ENCODE results near the gene LRFN2. TPM values are rescaled to one million over a fixed set of nuclear protein-coding genes. Genes with fewer than 3 reads are reported as not detected.

LRFN2 gene
- total RNA-seq, 1 experiment from 2014 or later, result 26.6 TPM

DNA sequence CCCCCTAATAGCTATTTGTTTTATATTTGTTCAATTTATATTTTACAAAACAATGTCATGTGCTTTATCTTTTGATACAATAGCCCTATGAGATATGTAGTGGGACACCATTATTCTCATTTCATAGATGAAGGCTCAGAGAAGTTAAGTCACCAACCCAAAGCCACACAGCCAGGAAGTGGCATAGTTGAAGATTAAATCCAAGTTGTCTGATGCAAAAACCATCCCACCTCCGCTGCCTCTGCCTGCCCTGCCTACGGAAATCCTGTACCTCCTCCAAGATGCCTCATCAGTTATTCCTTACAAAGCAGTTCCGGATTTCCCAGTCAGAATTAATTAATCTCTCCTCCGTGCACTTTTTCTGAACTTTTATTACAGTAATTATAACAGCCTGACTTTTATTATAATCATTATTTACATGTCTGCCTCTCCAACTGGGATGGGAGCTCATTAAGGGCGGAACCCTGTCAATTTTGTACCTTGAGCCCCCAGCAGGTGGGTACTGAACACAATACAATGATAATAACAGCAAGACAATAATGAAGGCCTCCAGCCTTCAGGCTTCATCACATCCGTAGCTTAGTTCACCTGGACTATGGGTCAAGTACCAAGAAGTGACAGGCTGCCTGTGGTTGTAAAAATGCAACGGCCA, 54.7 kb downstream of the LRFN2 start:
- Histone ChIP-seq H3K27me3 (replicated peaks; ENCODE audit: insufficient read depth, low read depth, low read length, poor library complexity) (no peaks in the 10 kb centered on the region), H3K27ac (ENCODE audit: low read depth, low read length, poor library complexity, severe bottlenecking) (no peak overlapping the region), H3K36me3 (ENCODE audit: insufficient read depth, low read length, poor library complexity, severe bottlenecking) (no peaks in the 10 kb centered on the region), H3K9me3 (ENCODE audit: low read depth, low read length, poor library complexity, severe bottlenecking) (no peaks in the 10 kb centered on the region), H3K4me3 (ENCODE audit: low read depth, low read length, poor library complexity, severe bottlenecking) (no peak overlapping the region), H3K4me1 (ENCODE audit: insufficient read depth, low read length, poor library complexity, severe bottlenecking) (peaks cover 26% of the 10 kb centered on the region)
- DNase-seq (ENCODE audit: low spot score), result peak; percentile 25
- ChIA-PET CTCF (no interaction called here), POLR2A (ENCODE audit: low non-redundant PET) (no interaction called here)
- TF ChIP-seq, protein P1, sequence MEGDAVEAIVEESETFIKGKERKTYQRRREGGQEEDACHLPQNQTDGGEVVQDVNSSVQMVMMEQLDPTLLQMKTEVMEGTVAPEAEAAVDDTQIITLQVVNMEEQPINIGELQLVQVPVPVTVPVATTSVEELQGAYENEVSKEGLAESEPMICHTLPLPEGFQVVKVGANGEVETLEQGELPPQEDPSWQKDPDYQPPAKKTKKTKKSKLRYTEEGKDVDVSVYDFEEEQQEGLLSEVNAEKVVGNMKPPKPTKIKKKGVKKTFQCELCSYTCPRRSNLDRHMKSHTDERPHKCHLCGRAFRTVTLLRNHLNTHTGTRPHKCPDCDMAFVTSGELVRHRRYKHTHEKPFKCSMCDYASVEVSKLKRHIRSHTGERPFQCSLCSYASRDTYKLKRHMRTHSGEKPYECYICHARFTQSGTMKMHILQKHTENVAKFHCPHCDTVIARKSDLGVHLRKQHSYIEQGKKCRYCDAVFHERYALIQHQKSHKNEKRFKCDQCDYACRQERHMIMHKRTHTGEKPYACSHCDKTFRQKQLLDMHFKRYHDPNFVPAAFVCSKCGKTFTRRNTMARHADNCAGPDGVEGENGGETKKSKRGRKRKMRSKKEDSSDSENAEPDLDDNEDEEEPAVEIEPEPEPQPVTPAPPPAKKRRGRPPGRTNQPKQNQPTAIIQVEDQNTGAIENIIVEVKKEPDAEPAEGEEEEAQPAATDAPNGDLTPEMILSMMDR (conservative IDR thresholded peaks at IDR 0.05; ENCODE audit: low read depth, low read length), result no peak
- TF ChIP-seq EZH2 (IDR thresholded peaks at IDR 0.05; ENCODE audit: borderline replicate concordance, low read depth, low read length, poor library complexity, severe bottlenecking), result no peak
- intact Hi-C loops (cut with micrococcal nuclease; ENCODE audit: unreplicated experiment), result no loop called here
- BruUV-seq (replicated peaks), result no TSS peak

DNA sequence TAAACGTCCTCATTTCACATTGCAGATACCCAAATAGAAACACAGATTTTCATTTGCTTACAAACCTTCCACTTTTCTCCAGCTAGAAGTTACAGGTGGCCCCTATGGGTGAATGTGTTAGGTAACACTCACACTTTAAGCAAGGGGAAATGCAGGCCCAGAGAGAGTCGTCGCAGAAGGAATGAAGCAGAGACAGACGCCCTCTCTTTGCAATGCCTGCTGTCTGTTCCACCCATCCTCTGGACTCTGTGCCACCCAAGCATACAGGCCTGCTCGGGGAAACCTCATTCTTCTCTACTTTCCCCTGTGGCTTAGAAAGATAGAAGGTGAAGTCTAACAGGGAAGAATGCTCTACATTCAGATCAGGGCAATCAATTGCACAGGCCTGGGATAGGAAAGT, 57.2 kb downstream of the LRFN2 start:
- POLR2A ChIA-PET (ENCODE audit: low non-redundant PET), result no interaction called here

DNA sequence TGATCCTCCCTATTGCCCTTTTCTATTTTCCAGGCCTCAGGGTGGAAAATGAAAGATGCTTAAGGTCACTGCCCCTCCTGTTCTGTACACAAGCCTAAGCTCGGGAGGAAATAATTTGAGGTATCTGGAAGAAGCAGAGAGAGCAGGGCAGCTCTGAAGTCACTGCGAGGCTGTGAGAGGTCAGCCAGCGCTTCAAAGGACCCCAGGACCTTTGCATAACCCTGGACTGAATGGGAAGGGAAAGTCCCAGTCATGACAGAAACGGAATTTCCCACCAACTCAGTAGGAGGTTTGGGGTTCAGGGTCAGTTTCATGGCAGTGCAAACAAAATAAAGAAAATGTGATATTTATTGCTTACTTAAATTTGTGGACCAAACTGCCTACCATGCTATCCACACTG, 58.1 kb downstream of the LRFN2 start:
- intact Hi-C loops (cut with micrococcal nuclease; ENCODE audit: unreplicated experiment), result no loop called here
- H3K4me1 ChIP-seq (ENCODE audit: insufficient read depth, low read length, poor library complexity, severe bottlenecking), result peaks cover 19% of the 10 kb centered on the region
- POLR2A ChIA-PET (ENCODE audit: low non-redundant PET), result no interaction called here
- CTCF ChIA-PET, result no interaction called here
- H3K27me3 ChIP-seq (replicated peaks; ENCODE audit: insufficient read depth, low read depth, low read length, poor library complexity), result no peaks in the 10 kb centered on the region
- TF ChIP-seq EZH2 (IDR thresholded peaks at IDR 0.05; ENCODE audit: borderline replicate concordance, low read depth, low read length, poor library complexity, severe bottlenecking), result no peak
- H3K27ac ChIP-seq (ENCODE audit: low read depth, low read length, poor library complexity, severe bottlenecking), result no peak overlapping the region
- no peaks in the 10 kb centered on the region for H3K9me3 ChIP-seq (ENCODE audit: low read depth, low read length, poor library complexity, severe bottlenecking)
- no peak for DNase-seq (ENCODE audit: low spot score)
- no peak overlapping the region for H3K4me3 ChIP-seq (ENCODE audit: low read depth, low read length, poor library complexity, severe bottlenecking)
- no peaks in the 10 kb centered on the region for H3K36me3 ChIP-seq (ENCODE audit: insufficient read depth, low read length, poor library complexity, severe bottlenecking)
- BruUV-seq (replicated peaks), result no TSS peak

More for the DNA sequence above, 57.2 kb downstream of the LRFN2 start:
- intact Hi-C loops (cut with micrococcal nuclease; ENCODE audit: unreplicated experiment), result no loop called here
- no TSS peak for BruUV-seq (replicated peaks)
- Histone ChIP-seq H3K36me3 (ENCODE audit: insufficient read depth, low read length, poor library complexity, severe bottlenecking) (no peaks in the 10 kb centered on the region), H3K9me3 (ENCODE audit: low read depth, low read length, poor library complexity, severe bottlenecking) (no peaks in the 10 kb centered on the region), H3K27ac (ENCODE audit: low read depth, low read length, poor library complexity, severe bottlenecking) (no peak overlapping the region), H3K4me1 (ENCODE audit: insufficient read depth, low read length, poor library complexity, severe bottlenecking) (peaks cover 12% of the 10 kb centered on the region), H3K4me3 (ENCODE audit: low read depth, low read length, poor library complexity, severe bottlenecking) (no peak overlapping the region), H3K27me3 (replicated peaks; ENCODE audit: insufficient read depth, low read depth, low read length, poor library complexity) (no peaks in the 10 kb centered on the region)
- DNase-seq (ENCODE audit: low spot score), result no peak
- TF ChIP-seq, protein P1 (conservative IDR thresholded peaks at IDR 0.05; ENCODE audit: low read depth, low read length), result no peak
- TF ChIP-seq EZH2 (IDR thresholded peaks at IDR 0.05; ENCODE audit: borderline replicate concordance, low read depth, low read length, poor library complexity, severe bottlenecking), result no peak
- CTCF ChIA-PET, result no interaction called here

DNA sequence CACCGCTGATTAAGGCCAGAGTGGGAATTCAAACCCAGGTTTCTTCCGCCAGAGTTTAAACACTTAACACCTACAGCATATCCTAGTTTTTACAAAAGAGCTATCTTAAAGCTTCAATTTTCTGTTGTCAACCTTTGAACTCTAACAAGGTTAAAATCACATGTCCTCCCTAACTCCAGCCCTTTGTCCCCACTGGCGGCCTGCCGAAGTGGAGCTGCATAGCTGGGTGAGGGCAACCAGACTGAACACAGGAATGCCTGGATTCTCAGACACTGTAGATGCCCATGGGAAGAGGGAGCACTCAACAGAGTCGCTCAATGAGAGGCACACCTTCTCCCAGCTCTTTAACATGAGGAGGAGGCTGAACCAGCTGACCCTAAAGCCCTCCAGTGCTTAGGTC, 59.1 kb downstream of the LRFN2 start:
- Histone ChIP-seq H3K9me3 (ENCODE audit: low read depth, low read length, poor library complexity, severe bottlenecking) (no peaks in the 10 kb centered on the region), H3K4me3 (ENCODE audit: low read depth, low read length, poor library complexity, severe bottlenecking) (no peak overlapping the region), H3K4me1 (ENCODE audit: insufficient read depth, low read length, poor library complexity, severe bottlenecking) (peaks cover 19% of the 10 kb centered on the region), H3K27me3 (replicated peaks; ENCODE audit: insufficient read depth, low read depth, low read length, poor library complexity) (no peaks in the 10 kb centered on the region), H3K27ac (ENCODE audit: low read depth, low read length, poor library complexity, severe bottlenecking) (no peak overlapping the region), H3K36me3 (ENCODE audit: insufficient read depth, low read length, poor library complexity, severe bottlenecking) (no peaks in the 10 kb centered on the region)
- DNase-seq (ENCODE audit: low spot score), result no peak
- intact Hi-C loops (cut with micrococcal nuclease; ENCODE audit: unreplicated experiment), result no loop called here
- CTCF ChIA-PET, result no interaction called here
- TF ChIP-seq EZH2 (IDR thresholded peaks at IDR 0.05; ENCODE audit: borderline replicate concordance, low read depth, low read length, poor library complexity, severe bottlenecking), result no peak
- TF ChIP-seq, protein P1 (conservative IDR thresholded peaks at IDR 0.05; ENCODE audit: low read depth, low read length), result no peak
- POLR2A ChIA-PET (ENCODE audit: low non-redundant PET), result no interaction called here
- no TSS peak for BruUV-seq (replicated peaks)
